ENCODE results near the gene ZNF80.

ZNF80 gene

GRCh38 chr3:114234745-114235144, 2.6 kb downstream of the ZNF80 start:
- Mint-ChIP-seq H3K4me1 (peaks cover 47% of the 10 kb centered on the region), H3K4me3 (peak overlapping the region; percentile 58), H3K36me3 (no peaks in the 10 kb centered on the region), H3K27ac (peak overlapping the region; percentile 26), H3K9me3 (no peaks in the 10 kb centered on the region)
- DNase-seq (ENCODE audit: low spot score in 2 of 2) (no peak), ATAC-seq (no peak)

- Mint-ChIP-seq H3K9me3 (peaks cover 2% of the 10 kb centered on the region), H3K36me3 (no peaks in the 10 kb centered on the region), H3K4me3 (peak overlapping the region; percentile 34), H3K27ac (peak overlapping the region; percentile 88), H3K4me1 (peaks cover 65% of the 10 kb centered on the region)
- peak in 1 of 2 donors; percentile 23 for DNase-seq (ENCODE audit: low spot score in 2 of 2)
- ATAC-seq = peak; percentile 88
Observed at GRCh38 chr3:114231616-114232015, 5.8 kb downstream of the ZNF80 start.

GRCh38 chr3:114227076-114227475, 10.3 kb downstream of the ZNF80 start:
- DNase-seq (ENCODE audit: low spot score in 2 of 2) (no peak), ATAC-seq (no peak)
- H3K9me3 Mint-ChIP-seq = peaks cover 6% of the 10 kb centered on the region
- H3K4me3 Mint-ChIP-seq = peak overlapping the region; percentile 68
- peaks cover 75% of the 10 kb centered on the region for H3K4me1 Mint-ChIP-seq
- H3K27ac Mint-ChIP-seq = peak overlapping the region; percentile 94
- H3K36me3 Mint-ChIP-seq = peaks cover 15% of the 10 kb centered on the region

- Mint-ChIP-seq H3K4me3 (peak overlapping the region; percentile 68), H3K36me3 (peaks cover 15% of the 10 kb centered on the region), H3K4me1 (peaks cover 75% of the 10 kb centered on the region), H3K9me3 (peaks cover 6% of the 10 kb centered on the region), H3K27ac (peak overlapping the region; percentile 94)
- DNase-seq (ENCODE audit: low spot score in 2 of 2) (no peak), ATAC-seq (no peak)
Observed at GRCh38 chr3:114226313-114226712, 11.1 kb downstream of the ZNF80 start.

GRCh38 chr3:114223143-114223542, 14.2 kb downstream of the ZNF80 start:
- Mint-ChIP-seq H3K9me3 (peaks cover 6% of the 10 kb centered on the region), H3K27ac (peak overlapping the region; percentile 94), H3K4me1 (peaks cover 67% of the 10 kb centered on the region), H3K36me3 (peaks cover 15% of the 10 kb centered on the region), H3K4me3 (peak overlapping the region; percentile 36)
- peak; percentile 78 for ATAC-seq
- no peak for DNase-seq (ENCODE audit: low spot score in 2 of 2)

- Mint-ChIP-seq H3K4me3 (peak overlapping the region; percentile 62), H3K36me3 (peaks cover 15% of the 10 kb centered on the region), H3K27ac (peak overlapping the region; percentile 94), H3K9me3 (peaks cover 4% of the 10 kb centered on the region), H3K4me1 (peaks cover 58% of the 10 kb centered on the region)
- ATAC-seq (peak; percentile 68), DNase-seq (ENCODE audit: low spot score in 2 of 2) (no peak)
Observed at GRCh38 chr3:114221881-114222264, 15.5 kb downstream of the ZNF80 start.

GRCh38 chr3:114221165-114221880, 16.1 kb downstream of the ZNF80 start:
- H3K36me3 Mint-ChIP-seq = peaks cover 15% of the 10 kb centered on the region
- DNase-seq (ENCODE audit: low spot score in 2 of 2) = peak; percentile 41 to 83

GRCh38 chr3:114219741-114220140, 17.6 kb downstream of the ZNF80 start:
- DNase-seq (ENCODE audit: low spot score in 2 of 2) (no peak), ATAC-seq (no peak)
- peak overlapping the region; percentile 94 for H3K27ac Mint-ChIP-seq
- peak overlapping the region; percentile 62 for H3K4me3 Mint-ChIP-seq
- peaks cover 39% of the 10 kb centered on the region for H3K4me1 Mint-ChIP-seq
- peaks cover 8% of the 10 kb centered on the region for H3K36me3 Mint-ChIP-seq
- peaks cover 4% of the 10 kb centered on the region for H3K9me3 Mint-ChIP-seq

More at GRCh38 chr3:114221165-114221880, 16.1 kb downstream of the ZNF80 start:
- H3K27ac Mint-ChIP-seq = peak overlapping the region; percentile 94
- ATAC-seq = peak; percentile 74
- peak overlapping the region; percentile 62 for H3K4me3 Mint-ChIP-seq
- H3K4me1 Mint-ChIP-seq = peaks cover 53% of the 10 kb centered on the region
- H3K9me3 Mint-ChIP-seq = peaks cover 4% of the 10 kb centered on the region

GRCh38 chr3:114218578-114219185, 18.7 kb downstream of the ZNF80 start:
- Mint-ChIP-seq H3K4me3 (no peak overlapping the region), H3K36me3 (no peaks in the 10 kb centered on the region), H3K4me1 (peaks cover 30% of the 10 kb centered on the region), H3K9me3 (no peaks in the 10 kb centered on the region), H3K27ac (no peak overlapping the region)
- DNase-seq (ENCODE audit: low spot score in 2 of 2) (no peak), ATAC-seq (no peak)

- no peak overlapping the region for H3K4me3 Mint-ChIP-seq
- H3K36me3 Mint-ChIP-seq = no peaks in the 10 kb centered on the region
- H3K4me1 Mint-ChIP-seq = peaks cover 28% of the 10 kb centered on the region
- ATAC-seq = no peak
- no peak for DNase-seq (ENCODE audit: low spot score in 2 of 2)
- no peak overlapping the region for H3K27ac Mint-ChIP-seq
- H3K9me3 Mint-ChIP-seq = no peaks in the 10 kb centered on the region
Observed at GRCh38 chr3:114218006-114218405, 19.4 kb downstream of the ZNF80 start.

GRCh38 chr3:114217266-114217665, 20.1 kb downstream of the ZNF80 start:
- Mint-ChIP-seq H3K9me3 (no peaks in the 10 kb centered on the region), H3K36me3 (no peaks in the 10 kb centered on the region), H3K27ac (no peak overlapping the region), H3K4me1 (peaks cover 31% of the 10 kb centered on the region), H3K4me3 (no peak overlapping the region)
- no peak for ATAC-seq
- DNase-seq (ENCODE audit: low spot score in 2 of 2) = no peak

- ATAC-seq (no peak), DNase-seq (ENCODE audit: low spot score in 2 of 2) (no peak)
- H3K4me3 Mint-ChIP-seq = no peak overlapping the region
- peaks cover 29% of the 10 kb centered on the region for H3K4me1 Mint-ChIP-seq
- H3K9me3 Mint-ChIP-seq = no peaks in the 10 kb centered on the region
- H3K36me3 Mint-ChIP-seq = no peaks in the 10 kb centered on the region
- no peak overlapping the region for H3K27ac Mint-ChIP-seq
Observed at GRCh38 chr3:114216186-114216970, 21.0 kb downstream of the ZNF80 start.

- no peaks in the 10 kb centered on the region for H3K9me3 Mint-ChIP-seq
- H3K4me3 Mint-ChIP-seq = no peak overlapping the region
- H3K27ac Mint-ChIP-seq = no peak overlapping the region
- ATAC-seq (peak; percentile 74), DNase-seq (ENCODE audit: low spot score in 2 of 2) (no peak)
- peaks cover 17% of the 10 kb centered on the region for H3K4me1 Mint-ChIP-seq
- no peaks in the 10 kb centered on the region for H3K36me3 Mint-ChIP-seq
Observed at GRCh38 chr3:114214542-114215341, 22.6 kb downstream of the ZNF80 start.

- Mint-ChIP-seq H3K27ac (no peak overlapping the region), H3K9me3 (peaks cover 2% of the 10 kb centered on the region), H3K4me3 (no peak overlapping the region), H3K36me3 (no peaks in the 10 kb centered on the region), H3K4me1 (peaks cover 17% of the 10 kb centered on the region)
- peak; percentile 83 for ATAC-seq
- DNase-seq (ENCODE audit: low spot score in 2 of 2) = peak; percentile 46 to 82
Observed at GRCh38 chr3:114213627-114214541, 23.5 kb downstream of the ZNF80 start.
